ENCODE results near the gene TSEN15.
"Not testable (repeated sequence)": the region's sequence is repeated elsewhere in the genome, so short reads cannot be mapped to it uniquely, and the experiment has no call there.

Gene TSEN15

GRCh38 chr1:184032306-184032929 is 19.1 kb upstream of the TSEN15 start:
- DNase-seq, result no peak

- DNase-seq, result no peak
Observed at GRCh38 chr1:184032930-184033418, 18.6 kb upstream of the TSEN15 start.

GRCh38 chr1:184033711-184034167 is 17.8 kb upstream of the TSEN15 start:
- no peak for DNase-seq

- DNase-seq, result no peak
Observed at GRCh38 chr1:184034761-184035379, 16.7 kb upstream of the TSEN15 start.

GRCh38 chr1:184035719-184036516 is 15.6 kb upstream of the TSEN15 start:
- DNase-seq, result no peak

GRCh38 chr1:184036517-184036949 is 15.0 kb upstream of the TSEN15 start:
- DNase-seq, result peak; percentile 17

GRCh38 chr1:184037849-184038591 is 13.5 kb upstream of the TSEN15 start:
- DNase-seq, result no peak

GRCh38 chr1:184039126-184039525 is 12.4 kb upstream of the TSEN15 start:
- DNase-seq, result no peak

GRCh38 chr1:184041731-184042130 is 9.8 kb upstream of the TSEN15 start:
- DNase-seq, result no peak

- DNase-seq, result not testable (repeated sequence)
Observed at GRCh38 chr1:184043315-184043714, 8.2 kb upstream of the TSEN15 start.

GRCh38 chr1:184044603-184045376 is 6.7 kb upstream of the TSEN15 start:
- DNase-seq, result no peak

- not testable (repeated sequence) for DNase-seq
Observed at GRCh38 chr1:184047541-184047940, 4.0 kb upstream of the TSEN15 start.

- DNase-seq, result no peak
Observed at GRCh38 chr1:184048561-184049240, 2.8 kb upstream of the TSEN15 start.

- DNase-seq, result no peak
Observed at GRCh38 chr1:184049291-184049690, 2.2 kb upstream of the TSEN15 start.

GRCh38 chr1:184049836-184050468 is 1.6 kb upstream of the TSEN15 start:
- no peak for DNase-seq

- DNase-seq, result no peak
Observed at GRCh38 chr1:184050636-184051035, 894 bp upstream of the TSEN15 start.

GRCh38 chr1:184051138-184051484 is 419 bp upstream of the TSEN15 start:
- DNase-seq, result no peak

- no peak for DNase-seq
Observed at GRCh38 chr1:184052194-184052559, 647 bp downstream of the TSEN15 start.

- no peak for DNase-seq
Observed at GRCh38 chr1:184052750-184053149, 1.2 kb downstream of the TSEN15 start.

- no peak for DNase-seq
Observed at GRCh38 chr1:184053881-184054280, 2.4 kb downstream of the TSEN15 start.

GRCh38 chr1:184056921-184057555 is 5.5 kb downstream of the TSEN15 start:
- DNase-seq, result no peak

Data from activated CD8-positive, alpha-beta memory T cell treated with anti-CD3 and anti-CD28 coated beads, Interleukin-2, amount 50 U/mL, for 4 hours (primary cell).